Measurements from ENCODE around the gene KRTAP2-4.

GRCh38 chr17:41020336-41020735, 45.3 kb downstream of the KRTAP2-4 start:
- no peak for TF ChIP-seq POLR2A (IDR thresholded peaks at IDR 0.05)
- no peak for TF ChIP-seq POLR2AphosphoS5 (IDR thresholded peaks at IDR 0.05)

Measured in stomach (tissue), 4 donors.